GM12878 (cell line): Measurements from ENCODE around the gene ANAPC2. TPM values are rescaled to one million over a fixed set of nuclear protein-coding genes. Genes with fewer than 3 reads are reported as not detected.

Source experiments
- ATAC-seq: fragments of 200-7000 bp; cut with Tn5 transposase; 3 replicates; pipeline ENCODE4 v1.9.1; 2020; ENCODE audit warnings: mild to moderate bottlenecking, moderate library complexity
- BruUV-seq: library from RNA; stranded (reverse); fragments of 400-500 nt; replicated peaks from 2 replicates; lab custom pipeline; 2021; lab: Mats Ljungman, UMichigan
- CTCF ChIA-PET: fragments of 300-600 bp; sonication (Branson Sonifier 250); formaldehyde crosslinking; extraction: SDS; loops from one replicate; lab custom pipeline; 2021; ENCODE audit warnings: inconsistent platforms; lab: Yijun Ruan, JAX
- POLR2A ChIA-PET: fragments of 350-600 bp; formaldehyde crosslinking; extraction: SDS; loops from one replicate; lab custom pipeline; 2021; ENCODE audit warnings: inconsistent platforms; lab: Charles Lee
- RAD21 ChIA-PET: fragments of 300-600 bp; sonication (Branson Sonifier 250); formaldehyde crosslinking; loops from one replicate; lab custom pipeline; 2023; ENCODE audit warnings: antibody characterized with exemption; ENCODE audit not compliant: unreplicated experiment; lab: Charles Lee
- SMC1A ChIA-PET: fragments of 300-600 bp; sonication (Branson Sonifier 250); formaldehyde crosslinking; loops from one replicate; lab custom pipeline; 2023; ENCODE audit not compliant: unreplicated experiment, uncharacterized antibody; lab: Charles Lee
- DNase-seq: peaks from one replicate; pipeline ENCODE4 v3.0.0-alpha.2; 2011; ENCODE audit warnings: low read depth, low spot score
- FAIRE-seq: peaks from 3 replicates; lab custom pipeline; 2011; peaks lifted over from hg19 to GRCh38; lab: Jason Lieb, UNC
- H2AFZ ChIP-seq: 2 replicates; pipeline ENCODE4 v1.6.0; 2011; ENCODE audit warnings: low read depth, low read length, control low read depth; ENCODE audit not compliant: control insufficient read depth
- H3K27ac ChIP-seq: 2 replicates; pipeline ENCODE4 v1.5.1; 2011; ENCODE audit warnings: control low read depth; ENCODE audit not compliant: control insufficient read depth, insufficient read depth
- H3K27me3 ChIP-seq, 2 experiments: replicated peaks in 1 of 2; 2 replicates each; pipeline versions ENCODE4 v1.6.0 to v1.6.1; 2011; ENCODE audit warnings: low read length in 1 of 2; ENCODE audit not compliant: control insufficient read depth in 2 of 2, insufficient read depth in 2 of 2
- H3K36me3 ChIP-seq, 2 experiments: 2 replicates each; pipeline ENCODE4 v1.5.1; 2011; ENCODE audit warnings: low read length in 1 of 2; ENCODE audit not compliant: control insufficient read depth in 2 of 2, insufficient read depth in 2 of 2
- H3K4me1 ChIP-seq: 2 replicates; pipeline ENCODE4 v1.6.1; 2011; ENCODE audit warnings: mild to moderate bottlenecking, low read length, moderate library complexity, mixed read lengths; ENCODE audit not compliant: control insufficient read depth, insufficient read depth
- H3K4me2 ChIP-seq: 2 replicates; pipeline ENCODE4 v1.6.0; 2011; ENCODE audit warnings: control low read depth; ENCODE audit not compliant: control insufficient read depth, insufficient read depth
- H3K4me3 ChIP-seq: fragments of 200-600 bp; sonication (generic); 2 replicates; pipeline ENCODE4 v1.5.1; 2016
- H3K79me2 ChIP-seq: 2 replicates; pipeline ENCODE4 v1.6.0; 2011; ENCODE audit warnings: low read length; ENCODE audit not compliant: control insufficient read depth, insufficient read depth
- H3K9ac ChIP-seq: 2 replicates; pipeline ENCODE4 v1.8.0; 2011; ENCODE audit warnings: low read length, control low read depth, mixed read lengths; ENCODE audit not compliant: control insufficient read depth, insufficient read depth
- H3K9me3 ChIP-seq: replicated peaks from 3 replicates; pipeline ENCODE4 v1.5.1; 2011; ENCODE audit warnings: mild to moderate bottlenecking, low read length; ENCODE audit not compliant: control insufficient read depth, insufficient read depth
- H4K20me1 ChIP-seq: 2 replicates; pipeline ENCODE4 v1.6.0; 2011; ENCODE audit not compliant: control insufficient read depth, insufficient read depth
- RAD21 ChIP-seq: IDR thresholded peaks from 2 replicates; pipeline ENCODE4 v1.6.1; 2011; ENCODE audit warnings: mild to moderate bottlenecking, low read depth, low read length, moderate library complexity; ENCODE audit not compliant: insufficient read depth
- RCOR1 ChIP-seq: conservative IDR thresholded peaks from 2 replicates; pipeline ENCODE4 v1.6.1; 2012; ENCODE audit warnings: low read depth, low read length, improper control_type of control experiment
- TAF1 ChIP-seq: IDR thresholded peaks from 2 replicates; pipeline ENCODE4 v1.6.1; 2011; ENCODE audit warnings: mild to moderate bottlenecking, low read depth, low read length, borderline replicate concordance
- ZNF274 ChIP-seq: IDR thresholded peaks from one replicate; pipeline ENCODE4 v1.8.0; 2011; ENCODE audit not compliant: insufficient read length, insufficient read depth
- WGBS: methylation state at CpG from one replicate; pipeline ENCODE4 v1.1.6; 2016; ENCODE audit warnings: low lambda C conversion rate; ENCODE audit not compliant: insufficient replicate concordance, insufficient coverage; ENCODE audit errors: missing lambda C conversion rate; 5-methylcytosine and 5-hydroxymethylcytosine counted together
- in situ Hi-C: fragments of 300-500 bp; cut with MboI; formaldehyde crosslinking; loops from 9 replicates; pipeline ENCODE4 v1.14.3; 2018; ENCODE audit warnings: mixed read lengths
- intact Hi-C: fragments of 100-400 bp; cut with micrococcal nuclease; formaldehyde crosslinking; loops from one replicate; pipeline ENCODE4 v1.14.2; 2022; ENCODE audit not compliant: unreplicated experiment
- polyA plus RNA-seq, 11 experiments: library from polyadenylated mRNA; depleted of rRNA in 4 of 11; unstranded in 6 of 11; stranded (reverse) in 5 of 11; fragments of >200 nt; fragmentation: Nextera tagmentation in 4 of 11; fragmentation: Illumina TruSeq in 1 of 11; extraction: Ambion mirVana in 4 of 11; extraction: Trizol in 1 of 11; gene quantifications; 1 replicate in 1 of 11; 2 replicates in 10 of 11; pipeline versions ENCODE4 v1.2.1 to v1.2.3, GENCODE V29; 2011 to 2016; ENCODE audit warnings: inconsistent platforms in 2 of 11, missing spikeins in 2 of 11, low read depth in 1 of 11
- total RNA-seq, 4 experiments: library from RNA; depleted of rRNA in 3 of 4; stranded (reverse); fragments of >200 nt in 3 of 4; fragmentation: Illumina TruSeq in 1 of 4; extraction: Trizol in 1 of 4; gene quantifications; 2 replicates each; pipeline versions ENCODE4 v1.2.1 to v1.2.3, GENCODE V29; 2013 to 2021
- TF ChIP-seq, protein P1 (sequence below): IDR thresholded peaks from 2 replicates; pipeline ENCODE4 v1.6.1; 2011; ENCODE audit warnings: borderline replicate concordance, low read depth, mild to moderate bottlenecking, moderate library complexity, low read length; ENCODE audit not compliant: insufficient read depth, poor library complexity, severe bottlenecking

Gene ANAPC2
- total and polyA plus RNA-seq, 10 of the 15 experiments (the other 5 are each of a cell fraction or from before 2014, with no cell fraction given) = 0.03 to 65.2 (median 20.5) TPM

GRCh38 chr9:137233143-137233980 is 45.0 kb upstream of the ANAPC2 start:
- Histone ChIP-seq H3K4me2 (no peak overlapping the region), H3K79me2 (no peaks in the 10 kb centered on the region; the same call in 1 of the 2 replicates), H3K27ac (no peak overlapping the region), H4K20me1 (no peaks in the 10 kb centered on the region), H3K9ac (no peak overlapping the region), H3K4me1 (peaks cover 19% of the 10 kb centered on the region), H3K27me3 (no peaks in the 10 kb centered on the region), H2AFZ (no peak overlapping the region), H3K4me3 (no peak overlapping the region), H3K36me3 (no peaks in the 10 kb centered on the region), H3K9me3 (no peaks in the 10 kb centered on the region)
- SMC1A ChIA-PET = no interaction called here
- BruUV-seq = no TSS peak
- no peak for DNase-seq
- WGBS = 32% methylated on average over 27 of the region's 40 CpGs
- ATAC-seq = no peak
- intact Hi-C loops (no loop called here), in situ Hi-C loops (no loop called here)
- TF ChIP-seq ZNF274 (no peak), RCOR1 (no peak), TAF1 (no peak), RAD21 (no peak)
- TF ChIP-seq, protein P1, sequence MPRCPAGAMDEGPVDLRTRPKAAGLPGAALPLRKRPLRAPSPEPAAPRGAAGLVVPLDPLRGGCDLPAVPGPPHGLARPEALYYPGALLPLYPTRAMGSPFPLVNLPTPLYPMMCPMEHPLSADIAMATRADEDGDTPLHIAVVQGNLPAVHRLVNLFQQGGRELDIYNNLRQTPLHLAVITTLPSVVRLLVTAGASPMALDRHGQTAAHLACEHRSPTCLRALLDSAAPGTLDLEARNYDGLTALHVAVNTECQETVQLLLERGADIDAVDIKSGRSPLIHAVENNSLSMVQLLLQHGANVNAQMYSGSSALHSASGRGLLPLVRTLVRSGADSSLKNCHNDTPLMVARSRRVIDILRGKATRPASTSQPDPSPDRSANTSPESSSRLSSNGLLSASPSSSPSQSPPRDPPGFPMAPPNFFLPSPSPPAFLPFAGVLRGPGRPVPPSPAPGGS = no peak
- CTCF ChIA-PET = no interaction called here
- RAD21 ChIA-PET = no interaction called here
- POLR2A ChIA-PET = no interaction called here
- FAIRE-seq = no peak
